Body of pancreas (tissue), 4 donors: ENCODE data around the gene C6orf163. TPM values are rescaled to one million over a fixed set of nuclear protein-coding genes. Genes with fewer than 3 reads are reported as not detected.
"Not testable (repeated sequence)": the region's sequence is repeated elsewhere in the genome, so short reads cannot be mapped to it uniquely, and the experiment has no call there.

Source experiments
- ATAC-seq: fragments of 150-250 bp; one replicate; pipeline ENCODE4 v1.9.1; 2016
- DNase-seq, 4 donors: peaks; one replicate each; pipeline ENCODE4 v3.0.0-alpha.2; 2019
- H3K27ac ChIP-seq, 4 donors: fragments of 200-600 bp; sonication (generic); 1 replicate in 3 of 4; 2 replicates in 1 of 4; pipeline versions ENCODE4 v1.5.1 to v1.6.1; 2016 to 2019; ENCODE audit warnings: mild to moderate bottlenecking in 1 of 4, mixed read lengths in 1 of 4, moderate library complexity in 1 of 4
- H3K27me3 ChIP-seq, 2 donors: fragments of 200-600 bp; sonication (generic); one replicate each; pipeline ENCODE4 v1.6.0; 2016; ENCODE audit warnings: mild to moderate bottlenecking in 1 of 2
- H3K36me3 ChIP-seq, 2 donors: fragments of 200-600 bp; sonication (generic); replicated peaks in 1 of 2; 2 replicates each; pipeline ENCODE4 v1.5.1; 2016; ENCODE audit warnings: low read depth in 2 of 2; ENCODE audit not compliant: insufficient read depth in 1 of 2
- H3K4me1 ChIP-seq: fragments of 200-600 bp; sonication (generic); one replicate; pipeline ENCODE4 v1.6.0; 2016
- H3K4me3 ChIP-seq, 2 donors: fragments of 200-600 bp; sonication (generic); 1 replicate in 1 of 2; 2 replicates in 1 of 2; pipeline ENCODE4 v1.5.1; 2016 to 2019
- H3K9me3 ChIP-seq, 3 donors: fragments of 200-600 bp; sonication (generic); 1 replicate in 2 of 3; 2 replicates in 1 of 3; pipeline ENCODE4 v1.5.1; 2016
- CTCF ChIP-seq, 7 experiments: fragments of 450-650 bp in 4 of 7; fragments of 200-600 bp in 3 of 7; sonication (generic) in 3 of 7; IDR thresholded peaks; one replicate each; pipeline ENCODE4 v1.5.1; 2016 to 2019; ENCODE audit warnings: antibody characterized with exemption in 7 of 7
- POLR2A ChIP-seq, 3 donors: fragments of 450-650 bp; IDR thresholded peaks; one replicate each; pipeline ENCODE4 v1.6.1; 2016; ENCODE audit warnings: antibody characterized with exemption in 3 of 3, mild to moderate bottlenecking in 2 of 3
- WGBS, 2 donors: methylation state at CpG; one replicate each; pipeline ENCODE4 v1.1.5; 2017; 5-methylcytosine and 5-hydroxymethylcytosine counted together
- intact Hi-C: fragments of 100-400 bp; cut with DNase I; formaldehyde crosslinking; loops from one replicate; pipeline ENCODE4 v1.15.1; 2023
- total RNA-seq, 2 donors: library from RNA; depleted of rRNA; stranded (reverse); fragments of >200 nt; gene quantifications; one replicate each; pipeline ENCODE4 v1.1.0, GENCODE V29; 2016

Gene C6orf163
- total RNA-seq = 1 to 10 TPM; 2.6 to 4.9 TPM

- Histone ChIP-seq H3K36me3 (no peaks in the 10 kb centered on the region), H3K9me3 (no peaks in the 10 kb centered on the region), H3K27ac (no peak within 1 kb of the TSS), H3K27me3 (no peaks in the 10 kb centered on the region), H3K4me3 (no peak within 1 kb of the TSS), H3K4me1 (peaks cover 14% of the 10 kb centered on the region)
- 76 to 83% methylated on average over 2 of the region's 2 CpGs for WGBS, 2 donors
- intact Hi-C loops = no loop called here
- TF ChIP-seq POLR2A (IDR thresholded peaks at IDR 0.05) (no peak), CTCF (IDR thresholded peaks at IDR 0.05) (no peak)
- DNase-seq (no peak), ATAC-seq (no peak)
These were observed at the start of gene C6orf163 for GRCh38 chr6:87344731-87345130. TSS of gene C6orf163 (plus strand) at chr6:87344813. CDS start at chr6:87345100, 287 bp downstream.

- 41 to 45% methylated on average over 1 of the region's 1 CpG for whole genome bisulfite sequencing, 2 donors
- DNase-seq (no peak), ATAC-seq (no peak)
- H3K9me3 ChIP-seq = no peaks in the 10 kb centered on the region
- no peak overlapping the region for H3K27ac ChIP-seq
- no peak overlapping the region for H3K4me3 ChIP-seq
- intact Hi-C loops = no loop called here
- TF ChIP-seq CTCF (IDR thresholded peaks at IDR 0.05) = no peak
- TF ChIP-seq POLR2A (IDR thresholded peaks at IDR 0.05) = no peak
- no peaks in the 10 kb centered on the region for H3K36me3 ChIP-seq
- no peaks in the 10 kb centered on the region for H3K4me1 ChIP-seq
- no peaks in the 10 kb centered on the region for H3K27me3 ChIP-seq
These were observed 47.5 kb upstream of the C6orf163 start for GRCh38 chr6:87297119-87297518.

GRCh38 chr6:87301277-87301676 lies 43.3 kb upstream of the C6orf163 start:
- WGBS, 2 donors = 83 to 90% methylated on average over 9 of the region's 9 CpGs
- H3K27ac ChIP-seq, H3K4me1 ChIP-seq, H3K36me3 ChIP-seq, H3K4me3 ChIP-seq, DNase-seq, ATAC-seq, intact Hi-C loops, H3K27me3 ChIP-seq, H3K9me3 ChIP-seq: not testable (repeated sequence)

GRCh38 chr6:87308970-87309369 lies 35.6 kb upstream of the C6orf163 start:
- Histone ChIP-seq H3K4me1 (no peaks in the 10 kb centered on the region), H3K27ac (no peak overlapping the region), H3K36me3 (no peaks in the 10 kb centered on the region), H3K27me3 (no peaks in the 10 kb centered on the region), H3K4me3 (no peak overlapping the region), H3K9me3 (no peaks in the 10 kb centered on the region)
- 60 to 61% methylated on average over 4 of the region's 4 CpGs for WGBS, 2 donors
- no peak for ATAC-seq
- intact Hi-C loops = no loop called here
- DNase-seq = no peak
- TF ChIP-seq CTCF (IDR thresholded peaks at IDR 0.05) (no peak), POLR2A (IDR thresholded peaks at IDR 0.05) (no peak)

GRCh38 chr6:87312860-87313259 lies 31.8 kb upstream of the C6orf163 start:
- TF ChIP-seq POLR2A (IDR thresholded peaks at IDR 0.05) (no peak), CTCF (IDR thresholded peaks at IDR 0.05) (no peak)
- Histone ChIP-seq H3K27me3 (no peaks in the 10 kb centered on the region), H3K36me3 (no peaks in the 10 kb centered on the region), H3K27ac (no peak overlapping the region), H3K4me1 (no peaks in the 10 kb centered on the region), H3K4me3 (no peak overlapping the region), H3K9me3 (no peaks in the 10 kb centered on the region)
- ATAC-seq (no peak), DNase-seq (no peak)
- 7 to 14% methylated on average over 1 of the region's 1 CpG for WGBS, 2 donors
- intact Hi-C loops = no loop called here
